NCI-H2227 (cell line): Measurements from ENCODE around the gene TMEM107.

Experiments used
- DNase-seq: peaks from one replicate; lab custom pipeline; 2025; ENCODE audit not compliant: unreplicated experiment; lab: John Stamatoyannopoulos, UW

Gene TMEM107

DNA sequence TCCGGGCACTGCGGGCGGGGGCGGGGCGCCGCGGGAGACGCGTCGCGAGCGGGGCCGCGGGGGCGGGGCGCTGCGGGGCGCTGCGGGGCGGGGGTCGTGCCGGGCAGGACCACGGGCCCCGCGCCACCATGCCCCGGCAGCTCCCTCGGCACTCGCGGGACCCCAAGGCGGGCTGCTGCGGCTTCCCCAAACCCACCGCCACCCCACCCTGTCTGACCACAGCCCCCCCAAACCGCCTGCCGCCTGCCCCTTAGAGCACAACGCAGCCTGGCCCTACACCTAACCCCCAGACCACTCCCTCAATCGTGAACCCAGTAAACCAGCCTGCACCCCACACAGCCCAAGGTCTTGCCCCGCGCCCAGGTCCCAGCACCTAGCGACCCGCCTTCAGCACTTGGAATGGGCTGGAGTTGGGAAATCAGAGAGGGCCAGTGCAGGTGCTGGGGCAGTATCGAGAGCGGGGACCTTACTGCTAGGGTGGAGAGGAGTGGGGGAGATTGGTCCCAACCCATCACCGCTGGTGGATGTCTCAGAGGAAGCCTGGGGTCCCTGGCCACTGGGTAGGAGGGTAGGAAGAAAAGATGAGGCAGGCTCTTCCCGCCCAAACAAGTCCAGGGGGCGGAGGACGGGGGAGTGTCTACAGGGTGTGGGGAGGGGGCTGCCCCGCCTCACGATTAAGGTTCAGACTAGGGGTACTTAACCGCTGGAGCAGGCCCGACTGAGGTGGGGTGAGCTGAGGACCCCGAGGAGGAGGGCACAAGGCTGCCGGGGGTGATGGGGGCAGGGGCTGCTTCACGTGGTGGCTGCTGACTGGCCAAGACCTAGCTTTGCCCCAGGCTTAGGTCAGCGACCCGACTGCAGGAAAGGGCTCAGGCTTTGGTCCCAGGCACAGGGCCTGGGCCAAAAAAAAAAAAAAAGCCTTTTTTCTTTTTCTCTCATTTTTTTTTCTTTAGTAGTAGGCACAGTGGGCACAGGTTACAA lies 12.9 kb downstream of the TMEM107 start:
- peak; percentile 39 for DNase-seq

DNA sequence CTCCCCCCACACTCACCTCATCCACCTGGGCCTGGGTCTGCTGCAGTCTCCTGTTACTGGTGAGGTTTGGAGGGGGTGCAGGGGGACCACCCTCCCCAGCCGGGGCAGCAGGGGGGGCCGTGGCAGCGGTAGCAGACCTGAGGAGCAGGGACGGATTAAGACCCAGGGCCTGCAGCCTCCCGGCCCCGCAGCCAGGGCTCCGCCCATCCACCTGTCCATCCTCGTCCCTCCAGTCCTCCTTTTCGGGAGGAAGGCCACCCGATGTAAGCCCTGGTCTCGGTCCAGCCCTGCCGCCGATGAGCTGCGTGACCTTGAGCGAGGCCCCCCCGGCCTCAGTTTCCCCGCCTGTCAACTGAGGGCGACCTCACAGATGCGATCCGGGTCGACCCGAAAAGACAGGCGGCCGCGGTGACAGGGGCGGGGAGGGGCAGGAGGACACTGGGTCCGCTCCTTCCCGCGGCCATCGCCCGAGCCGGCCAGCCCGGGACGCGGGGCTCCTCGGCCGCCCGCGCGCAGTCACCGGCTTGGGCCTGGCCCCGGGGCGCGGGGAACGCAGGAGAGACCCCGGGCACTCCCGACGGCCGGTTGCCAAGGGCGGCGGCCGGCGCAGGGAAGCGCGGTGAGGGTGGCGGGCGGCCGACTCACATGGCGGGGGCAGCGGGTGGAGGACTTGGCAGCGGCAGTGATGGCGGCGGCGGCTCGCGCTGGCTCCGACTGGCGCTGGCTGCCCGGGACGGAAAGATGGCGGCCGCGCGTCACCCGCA lies 13.8 kb downstream of the TMEM107 start, which contains the start of gene VAMP2:
Gene VAMP2, minus strand, starts transcription at position 716 of the 764 bp plus-strand sequence. Its CDS starts 69 bp downstream, at position 647.
- DNase-seq: peak; percentile 83

DNA sequence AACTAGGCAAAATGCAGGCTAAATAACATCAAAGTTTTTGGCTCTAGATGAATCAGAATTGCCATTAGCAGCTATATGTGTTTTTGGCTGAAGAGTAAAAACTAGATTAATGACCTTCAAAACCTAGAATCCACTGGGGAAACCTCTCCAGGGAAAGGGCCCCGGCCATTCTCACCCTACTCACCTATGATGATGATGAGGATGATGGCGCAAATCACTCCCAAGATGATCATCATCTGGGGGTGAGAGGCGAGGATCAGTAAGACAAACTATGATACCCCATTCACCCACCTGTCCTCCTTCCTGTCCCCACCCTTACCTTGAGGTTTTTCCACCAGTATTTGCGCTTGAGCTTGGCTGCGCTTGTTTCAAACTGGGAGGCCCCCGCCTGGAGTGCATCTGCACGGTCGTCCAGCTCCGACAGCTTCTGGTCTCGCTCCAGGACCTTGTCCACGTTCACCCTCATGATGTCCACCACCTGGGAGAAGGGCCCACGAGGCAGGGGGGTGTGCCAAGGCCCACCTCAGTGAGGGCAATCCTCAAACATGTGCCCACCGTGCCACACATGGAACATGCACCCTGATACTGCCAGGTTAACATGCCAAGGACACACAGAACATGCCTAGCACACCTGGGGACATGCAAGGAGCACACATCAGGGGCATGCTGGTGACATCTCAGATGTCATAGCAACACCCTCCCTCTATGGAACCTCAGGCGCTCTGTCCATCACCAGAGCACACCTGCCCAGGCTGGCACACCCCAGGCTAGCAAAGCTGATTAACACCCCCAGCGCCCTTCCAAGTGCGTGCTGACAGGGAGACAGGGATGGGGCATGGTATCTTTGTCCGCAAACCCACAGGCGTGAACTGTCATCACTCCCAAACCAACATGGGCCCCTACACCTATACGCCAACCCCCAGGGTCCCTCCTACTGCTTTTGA lies 14.6 kb downstream of the TMEM107 start:
- no peak for DNase-seq

DNA sequence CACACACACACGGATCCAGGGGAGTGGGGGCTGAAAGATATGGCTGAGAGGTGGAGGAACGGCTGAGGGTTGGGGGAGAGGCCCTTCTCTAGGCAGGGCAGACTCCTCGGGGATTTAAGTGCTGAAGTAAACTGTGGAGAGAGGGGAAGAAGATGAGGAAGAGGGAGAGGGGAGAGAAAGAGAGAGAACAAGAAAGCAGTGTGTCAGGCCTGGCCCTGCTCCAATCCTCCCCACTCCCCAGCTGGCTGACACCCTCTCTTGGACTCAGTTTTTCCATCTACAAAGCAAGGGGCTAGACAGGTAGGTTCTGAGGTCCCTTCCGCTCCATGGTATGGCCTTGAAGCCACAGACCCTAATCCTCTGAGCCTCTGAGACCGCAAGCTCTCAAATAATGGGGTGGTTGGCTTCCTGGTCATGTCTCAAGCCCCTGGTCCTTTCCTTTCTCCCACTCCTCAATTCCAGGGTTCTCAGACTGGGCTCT lies 15.4 kb downstream of the TMEM107 start:
- no peak for DNase-seq

DNA sequence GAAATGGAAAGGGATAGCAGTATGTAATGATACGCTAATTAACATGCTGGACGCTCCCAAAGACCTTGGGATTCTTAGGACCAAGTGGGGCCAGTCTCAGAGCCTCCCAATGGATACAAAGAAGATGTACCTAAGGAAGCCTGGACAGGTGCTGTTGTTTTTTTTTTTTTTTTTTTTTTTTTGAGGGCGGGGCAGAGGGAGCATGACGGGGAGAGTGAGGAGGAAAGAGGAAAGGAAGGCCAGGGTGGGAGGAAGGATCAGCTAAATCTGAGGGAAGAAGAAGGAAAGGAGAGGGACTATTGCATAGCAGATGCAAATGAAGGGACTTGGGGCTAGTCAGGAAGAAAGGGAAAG lies 16.0 kb downstream of the TMEM107 start:
- DNase-seq: no peak

DNA sequence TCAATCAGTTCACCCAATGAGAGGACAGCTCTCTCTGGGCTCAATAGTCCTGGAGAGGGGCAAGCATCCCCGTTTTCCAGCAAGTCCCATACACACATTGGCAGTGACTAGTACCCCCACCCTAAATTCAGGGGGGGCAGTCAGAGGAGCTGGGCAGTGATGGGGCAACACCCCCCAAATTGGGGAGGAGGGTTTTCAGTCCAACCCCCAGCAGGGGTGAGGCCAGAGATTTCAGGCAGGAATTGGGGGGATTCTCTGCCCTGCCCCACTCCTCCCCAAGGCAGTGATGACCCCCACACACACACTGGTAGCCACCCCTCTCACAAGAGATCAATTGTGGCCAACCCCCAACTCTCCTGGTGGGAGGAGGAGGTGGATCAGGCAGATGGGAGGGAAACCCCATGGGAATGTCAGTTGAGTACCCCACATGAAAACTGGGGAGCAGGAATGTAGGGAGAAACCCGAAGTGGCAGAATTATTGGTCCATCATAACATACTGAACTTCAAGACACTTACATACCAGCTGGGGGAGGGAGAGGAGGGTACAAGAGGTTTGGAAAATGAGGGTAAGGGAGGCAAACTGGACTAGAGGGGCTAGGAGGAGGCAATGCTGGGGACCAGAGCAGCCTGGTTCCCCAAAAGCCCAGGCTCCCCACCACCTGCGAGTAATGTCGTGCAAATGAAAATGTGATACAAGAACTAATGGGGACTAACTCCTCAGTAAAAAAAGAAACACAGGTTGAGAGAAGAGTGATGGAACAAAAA lies 16.5 kb downstream of the TMEM107 start:
- DNase-seq: no peak

DNA sequence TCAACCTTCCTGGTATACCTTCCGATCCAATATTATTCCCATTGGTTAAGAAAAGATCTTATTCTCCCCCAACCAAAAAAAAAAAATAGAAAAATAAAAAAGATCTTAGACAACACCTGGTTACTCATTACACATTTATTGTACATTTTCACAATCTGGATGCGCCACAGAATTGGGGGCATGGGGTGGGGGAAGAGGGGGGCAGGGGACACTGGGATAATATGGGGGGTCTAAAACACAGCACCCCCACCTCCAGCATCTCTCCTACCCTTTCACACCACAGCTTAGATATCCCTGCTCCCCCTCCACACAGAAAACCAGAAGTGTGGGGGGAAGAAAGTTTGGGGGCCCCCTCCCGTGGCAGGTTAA lies 17.2 kb downstream of the TMEM107 start:
- no peak for DNase-seq

DNA sequence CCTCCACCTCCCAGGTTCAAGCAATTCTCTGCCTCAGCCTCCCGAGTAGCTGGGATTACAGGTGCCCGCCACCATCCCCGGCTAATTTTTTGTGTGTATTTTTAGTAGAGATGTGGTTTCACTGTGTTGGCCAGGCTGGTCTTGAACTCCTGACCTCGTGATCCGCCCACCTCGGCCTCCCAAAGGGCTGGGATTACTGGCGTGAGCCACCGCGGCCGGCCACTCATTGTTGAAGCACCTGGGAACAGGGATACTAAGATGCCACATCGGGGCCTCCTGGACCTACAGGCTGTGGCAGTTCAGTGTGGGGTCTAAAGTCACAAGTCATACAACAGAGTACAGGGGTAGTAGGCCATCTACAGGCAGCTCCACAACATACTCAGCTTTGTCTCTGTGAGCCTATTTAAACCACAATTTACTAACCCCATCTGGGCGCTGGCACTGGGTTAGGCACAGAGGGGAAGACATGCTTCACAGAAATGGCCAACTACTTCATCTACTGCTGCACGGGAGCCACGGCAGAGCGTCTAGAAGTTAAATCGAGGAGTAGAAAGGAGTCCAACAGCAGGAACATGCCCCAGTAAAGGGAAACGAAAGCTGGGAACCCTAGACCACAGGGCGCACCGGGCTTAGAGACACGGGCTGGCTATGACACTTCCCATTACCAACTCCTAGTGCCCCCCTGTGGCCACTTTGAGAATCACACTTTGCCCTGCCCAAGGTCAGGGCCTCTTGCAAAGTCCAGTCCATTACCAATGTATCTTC lies 17.7 kb downstream of the TMEM107 start:
- peak; percentile 82 for DNase-seq

DNA sequence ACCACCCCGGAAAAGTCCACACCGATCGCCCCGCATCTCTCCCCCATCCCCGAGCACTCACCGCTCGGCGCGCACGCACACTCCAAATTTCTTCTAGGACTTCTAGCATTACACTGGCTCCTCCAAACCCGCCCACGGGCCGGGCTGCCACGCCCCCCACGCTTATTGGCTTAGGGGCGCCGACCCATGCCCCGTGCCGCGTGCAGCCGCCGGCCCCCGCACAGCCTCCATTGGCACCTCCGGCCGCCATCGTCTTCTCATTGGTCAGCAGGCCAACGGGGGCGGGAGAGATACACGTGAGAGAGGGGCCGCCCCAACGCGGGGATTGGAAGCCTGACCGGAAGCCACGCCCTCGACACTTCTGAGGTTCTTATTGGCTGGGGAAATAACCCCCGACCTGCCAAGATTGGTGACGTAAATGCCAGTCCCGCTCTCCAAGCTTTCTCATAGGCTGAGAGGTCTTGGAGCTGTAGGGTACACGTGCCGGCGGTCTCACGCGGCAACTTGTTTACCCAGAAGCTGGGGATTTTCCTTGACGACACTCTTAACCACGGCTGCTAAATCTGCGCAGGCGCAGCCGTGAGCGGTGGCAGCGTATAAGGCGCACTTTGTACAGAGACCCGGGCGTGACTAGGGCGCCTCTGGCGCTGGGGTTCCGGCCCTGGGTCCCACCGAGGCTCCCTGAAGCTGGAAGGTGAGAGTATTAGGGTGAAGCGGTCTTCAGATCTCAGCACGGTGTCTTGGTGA lies 19.8 kb downstream of the TMEM107 start:
- peak; percentile 99 for DNase-seq

DNA sequence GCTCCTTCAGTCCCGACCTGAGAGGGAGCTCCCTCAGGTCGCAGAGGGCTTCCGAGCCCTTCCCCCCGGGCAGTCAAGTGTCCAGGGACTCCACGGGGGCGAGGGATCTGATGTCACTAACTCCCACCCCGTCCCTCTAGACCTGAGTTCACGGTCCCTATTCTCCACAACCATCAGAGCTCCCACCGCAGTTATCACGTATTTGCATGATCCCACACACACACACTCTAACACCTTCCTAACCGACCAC lies 20.3 kb downstream of the TMEM107 start:
- DNase-seq: no peak

DNA sequence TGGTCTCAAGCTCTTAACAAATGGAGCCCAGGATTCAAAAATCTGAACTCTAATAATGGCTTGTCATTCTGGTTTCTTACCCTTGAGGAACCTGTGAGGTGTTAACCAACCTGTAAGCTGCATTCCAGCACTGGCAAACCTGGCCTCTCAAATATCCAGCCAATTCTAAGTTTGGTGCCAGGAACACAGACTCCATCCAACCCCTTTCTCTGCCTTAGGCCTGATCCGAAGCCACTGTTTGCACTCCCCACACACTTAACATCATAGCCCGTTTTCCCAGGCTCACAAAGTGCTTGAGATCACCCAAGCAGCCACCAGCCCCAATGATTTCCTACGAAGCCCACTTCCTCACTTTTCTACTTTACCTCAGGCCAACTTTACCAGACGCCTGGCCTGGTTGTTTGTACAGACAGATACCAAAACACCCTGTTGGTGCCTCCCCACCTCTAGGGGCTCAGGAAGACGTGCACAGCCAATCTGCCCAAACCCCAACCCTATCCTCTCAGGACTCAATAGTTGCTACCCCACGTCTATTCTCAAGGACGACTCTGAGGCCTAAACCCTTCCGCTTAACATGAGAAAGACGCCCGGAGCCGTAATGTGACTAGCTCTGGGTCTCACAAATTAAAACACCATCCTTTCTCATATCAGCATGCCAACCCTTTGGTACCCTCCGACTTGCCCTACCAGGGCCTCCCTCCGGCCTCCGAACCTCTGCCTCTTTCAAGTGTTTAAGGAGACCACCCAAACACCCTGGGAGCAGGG lies 20.8 kb downstream of the TMEM107 start:
- no peak for DNase-seq

DNA sequence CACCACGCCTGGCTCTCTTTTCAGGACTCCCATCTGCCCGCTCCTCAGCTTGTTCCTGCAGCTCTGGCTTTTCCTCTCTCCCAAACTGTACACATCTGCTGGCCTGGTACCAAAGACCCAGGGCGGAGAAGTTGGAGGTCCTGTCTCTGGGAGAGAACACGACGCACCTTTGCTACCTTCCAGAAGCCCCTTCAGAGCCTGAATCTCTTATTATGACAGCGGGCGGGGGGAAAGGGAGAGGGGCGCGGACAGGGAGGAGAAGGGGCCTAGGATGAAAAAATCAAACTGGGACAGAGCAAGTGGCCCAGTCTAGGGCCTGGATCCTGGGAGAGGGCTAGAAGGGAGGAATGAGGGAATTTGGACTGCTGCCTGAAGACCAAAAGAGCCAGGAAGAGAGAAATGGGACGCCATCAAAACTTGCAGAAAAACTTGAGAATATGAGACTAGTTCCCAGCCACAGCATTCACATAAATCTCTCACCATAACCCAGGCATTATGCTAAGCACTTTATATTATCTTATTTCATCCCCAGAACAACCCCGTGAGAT lies 21.5 kb downstream of the TMEM107 start:
- DNase-seq: no peak

DNA sequence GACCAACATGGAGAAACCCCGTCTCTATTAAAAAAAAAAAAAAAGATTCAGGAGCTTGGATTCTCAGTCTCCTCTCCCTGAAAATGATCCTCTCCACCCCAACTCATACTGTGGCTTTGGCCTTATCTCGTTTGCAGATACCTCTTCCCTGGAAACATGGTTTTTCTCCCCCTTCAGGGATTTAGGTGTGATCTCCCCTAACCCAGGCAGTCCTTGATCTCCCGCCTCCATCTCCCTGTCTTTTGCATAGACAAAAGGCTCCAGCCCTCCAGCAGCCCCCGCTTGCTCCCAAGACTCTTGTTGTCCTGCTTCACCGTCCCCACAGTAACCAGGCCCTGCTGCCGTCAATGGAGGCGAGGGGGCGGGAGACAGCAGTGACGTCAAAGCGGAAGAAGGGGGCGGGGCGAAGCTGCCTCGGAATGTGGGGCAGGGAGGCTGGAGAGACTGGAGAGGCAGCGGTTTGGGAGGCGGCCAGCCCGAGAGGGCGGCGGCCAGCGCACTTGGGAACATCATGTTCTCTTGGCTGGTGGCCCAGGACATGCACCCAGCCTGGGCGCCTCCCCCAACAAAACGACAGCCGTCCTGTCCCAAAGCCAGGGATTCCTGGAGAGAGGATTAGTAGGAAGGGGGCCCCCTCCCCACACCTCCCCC lies 22.1 kb downstream of the TMEM107 start:
- DNase-seq: peak; percentile 89

DNA sequence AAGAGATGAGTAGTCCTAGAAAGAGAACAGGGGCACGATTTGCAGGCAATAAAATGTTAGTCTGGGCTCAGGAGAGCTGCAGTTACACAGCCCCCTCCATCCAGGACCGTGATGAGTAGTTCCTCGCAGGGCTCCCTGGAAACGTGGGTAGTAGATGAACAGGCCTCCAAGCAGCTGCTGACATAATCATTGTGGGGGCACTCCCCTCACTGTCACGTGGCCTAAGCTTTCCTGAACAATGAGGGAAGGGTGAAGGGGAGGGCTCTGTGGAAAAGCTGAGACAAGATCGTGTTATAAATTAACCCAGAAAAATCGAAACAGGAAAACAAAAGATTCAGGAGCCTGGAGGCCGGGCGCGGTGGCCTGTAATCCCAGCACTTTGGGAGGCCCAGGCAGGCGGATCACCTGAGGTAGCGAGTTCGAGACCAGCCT lies 22.6 kb downstream of the TMEM107 start:
- peak; percentile 65 for DNase-seq

DNA sequence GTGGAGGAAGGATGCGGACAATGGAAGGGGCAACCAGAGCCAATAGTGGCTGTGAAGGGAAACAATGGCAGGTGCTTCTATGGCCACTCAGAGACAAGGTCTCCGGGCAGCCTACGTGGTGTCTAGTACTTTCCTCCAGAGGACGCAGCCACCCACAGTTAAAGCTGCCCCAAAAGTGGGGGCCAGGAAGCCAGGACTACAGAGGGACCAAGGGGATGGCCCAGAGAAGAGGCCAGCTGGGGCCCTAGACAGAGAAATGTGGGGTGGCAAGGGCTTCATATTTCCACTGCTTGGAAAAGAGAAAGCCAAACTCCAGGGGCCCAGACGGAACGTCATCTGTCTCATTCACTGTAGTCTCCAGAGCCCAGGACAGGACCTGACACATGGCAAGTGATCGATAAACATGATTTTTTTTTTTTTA lies 23.1 kb downstream of the TMEM107 start:
- no peak for DNase-seq

DNA sequence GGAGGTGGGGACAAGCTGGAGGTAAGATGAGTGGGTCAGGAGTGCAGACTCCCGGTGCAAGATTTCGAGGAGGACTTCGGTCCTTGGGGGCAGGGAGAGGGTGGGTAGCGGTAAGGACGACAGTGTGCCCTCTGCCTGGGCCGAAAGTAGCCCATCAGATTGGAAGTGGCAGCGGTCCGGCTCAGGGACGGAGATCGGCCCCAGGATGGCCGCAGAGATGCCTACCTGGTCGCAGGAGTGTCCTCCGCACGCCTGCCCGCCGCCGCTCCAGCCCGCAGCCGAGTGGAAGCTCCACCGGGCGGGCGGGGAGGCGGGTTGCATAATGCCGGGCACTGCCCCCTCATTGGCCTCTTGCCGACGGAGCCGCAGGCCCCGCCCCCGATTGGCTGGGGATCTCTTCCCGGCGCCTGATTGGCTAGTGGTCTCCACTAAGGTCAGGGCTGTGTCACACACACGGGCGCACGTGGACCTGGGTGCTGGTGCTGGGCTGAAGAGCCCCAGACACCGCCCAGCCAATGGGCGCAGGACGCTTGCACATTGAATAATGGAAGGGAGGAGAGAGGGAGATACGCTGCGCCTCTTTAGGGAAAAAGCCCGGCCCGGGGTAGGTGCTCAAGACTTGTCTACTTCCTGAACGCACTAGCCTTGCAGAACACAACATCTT lies 23.9 kb downstream of the TMEM107 start, which contains the start of gene PER1:
Gene PER1, minus strand, starts transcription at position 293 of the 664 bp plus-strand sequence. CDS start 1,698 bp downstream, outside the sequence.
- peak; percentile 96 for DNase-seq
